GM12801 (cell line): Measurements from ENCODE around the gene SBNO1.

Experiments used
- TF ChIP-seq, protein P1 (sequence below): IDR thresholded peaks from one replicate; pipeline ENCODE4 v1.5.1; 2011; ENCODE audit warnings: control low read depth; ENCODE audit not compliant: insufficient read length; ENCODE audit errors: extremely low read depth

The SBNO1 gene

DNA sequence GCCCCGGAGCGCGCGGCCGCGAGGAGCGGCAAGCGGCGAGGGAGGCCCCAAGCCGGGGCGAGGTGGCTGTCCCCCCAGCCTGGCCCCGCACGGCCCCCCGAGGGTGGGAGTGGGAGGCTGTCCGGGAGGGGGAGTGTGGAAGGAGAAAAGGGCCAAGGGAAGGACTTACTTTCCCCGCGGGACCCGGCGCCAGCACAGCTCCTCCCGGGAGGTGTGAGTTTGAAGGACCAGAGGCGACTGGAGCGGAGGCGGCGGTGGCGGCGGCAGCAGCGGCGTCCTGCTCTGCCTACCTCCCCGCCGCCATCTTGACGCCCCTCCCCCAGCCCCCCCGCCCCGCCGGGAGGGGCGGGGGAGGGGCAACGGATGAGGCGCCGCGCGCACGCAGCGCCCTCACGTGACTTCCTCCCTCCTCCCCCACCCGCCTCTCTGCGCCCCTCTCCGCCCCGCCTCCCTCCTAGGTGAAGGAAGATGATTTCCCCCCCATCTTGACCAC lies at the start of gene SBNO1:
TSS of gene SBNO1 (minus strand) at position 316 of the 493 bp plus-strand sequence. CDS start 14,406 bp downstream, outside the sequence.
- TF ChIP-seq, protein P1, sequence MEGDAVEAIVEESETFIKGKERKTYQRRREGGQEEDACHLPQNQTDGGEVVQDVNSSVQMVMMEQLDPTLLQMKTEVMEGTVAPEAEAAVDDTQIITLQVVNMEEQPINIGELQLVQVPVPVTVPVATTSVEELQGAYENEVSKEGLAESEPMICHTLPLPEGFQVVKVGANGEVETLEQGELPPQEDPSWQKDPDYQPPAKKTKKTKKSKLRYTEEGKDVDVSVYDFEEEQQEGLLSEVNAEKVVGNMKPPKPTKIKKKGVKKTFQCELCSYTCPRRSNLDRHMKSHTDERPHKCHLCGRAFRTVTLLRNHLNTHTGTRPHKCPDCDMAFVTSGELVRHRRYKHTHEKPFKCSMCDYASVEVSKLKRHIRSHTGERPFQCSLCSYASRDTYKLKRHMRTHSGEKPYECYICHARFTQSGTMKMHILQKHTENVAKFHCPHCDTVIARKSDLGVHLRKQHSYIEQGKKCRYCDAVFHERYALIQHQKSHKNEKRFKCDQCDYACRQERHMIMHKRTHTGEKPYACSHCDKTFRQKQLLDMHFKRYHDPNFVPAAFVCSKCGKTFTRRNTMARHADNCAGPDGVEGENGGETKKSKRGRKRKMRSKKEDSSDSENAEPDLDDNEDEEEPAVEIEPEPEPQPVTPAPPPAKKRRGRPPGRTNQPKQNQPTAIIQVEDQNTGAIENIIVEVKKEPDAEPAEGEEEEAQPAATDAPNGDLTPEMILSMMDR: no peak

DNA sequence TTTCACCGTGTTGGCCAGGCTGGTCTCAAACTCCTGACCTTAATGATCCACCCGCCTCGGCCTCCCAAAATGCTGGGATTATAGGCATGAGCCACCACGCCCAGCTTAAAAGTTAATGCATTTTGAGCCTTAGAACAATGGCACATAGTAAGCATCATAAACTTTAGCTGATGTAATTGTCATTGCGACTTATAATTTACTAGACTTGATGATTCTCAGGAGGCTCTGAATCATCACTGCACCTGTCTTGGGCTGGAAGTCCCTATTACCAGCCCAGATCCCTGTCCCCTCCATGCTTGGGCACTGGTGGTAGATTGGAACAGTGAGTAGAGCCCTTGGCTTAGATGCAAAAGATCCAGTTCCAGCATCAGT lies 45.4 kb upstream of the SBNO1 start:
- TF ChIP-seq, protein P1: no peak

DNA sequence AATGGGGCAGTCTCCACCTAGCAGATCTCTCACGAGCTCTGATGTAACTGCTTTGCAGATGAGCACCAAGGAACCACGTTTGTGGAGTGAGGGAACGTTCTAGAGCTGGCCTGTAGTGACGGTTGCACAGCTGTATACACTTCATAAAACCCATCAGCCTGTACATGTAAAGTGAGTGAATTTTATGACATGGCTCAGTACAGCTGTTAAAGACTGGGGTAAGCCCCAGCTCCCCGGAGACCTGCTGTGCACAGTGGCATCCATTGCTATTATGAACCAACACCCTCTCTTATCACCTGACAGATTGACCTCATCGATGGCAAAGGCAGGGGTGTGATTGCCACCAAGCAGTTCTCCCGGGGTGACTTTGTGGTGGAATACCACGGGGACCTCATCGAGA lies 39.9 kb upstream of the SBNO1 start:
- TF ChIP-seq, protein P1: no peak

DNA sequence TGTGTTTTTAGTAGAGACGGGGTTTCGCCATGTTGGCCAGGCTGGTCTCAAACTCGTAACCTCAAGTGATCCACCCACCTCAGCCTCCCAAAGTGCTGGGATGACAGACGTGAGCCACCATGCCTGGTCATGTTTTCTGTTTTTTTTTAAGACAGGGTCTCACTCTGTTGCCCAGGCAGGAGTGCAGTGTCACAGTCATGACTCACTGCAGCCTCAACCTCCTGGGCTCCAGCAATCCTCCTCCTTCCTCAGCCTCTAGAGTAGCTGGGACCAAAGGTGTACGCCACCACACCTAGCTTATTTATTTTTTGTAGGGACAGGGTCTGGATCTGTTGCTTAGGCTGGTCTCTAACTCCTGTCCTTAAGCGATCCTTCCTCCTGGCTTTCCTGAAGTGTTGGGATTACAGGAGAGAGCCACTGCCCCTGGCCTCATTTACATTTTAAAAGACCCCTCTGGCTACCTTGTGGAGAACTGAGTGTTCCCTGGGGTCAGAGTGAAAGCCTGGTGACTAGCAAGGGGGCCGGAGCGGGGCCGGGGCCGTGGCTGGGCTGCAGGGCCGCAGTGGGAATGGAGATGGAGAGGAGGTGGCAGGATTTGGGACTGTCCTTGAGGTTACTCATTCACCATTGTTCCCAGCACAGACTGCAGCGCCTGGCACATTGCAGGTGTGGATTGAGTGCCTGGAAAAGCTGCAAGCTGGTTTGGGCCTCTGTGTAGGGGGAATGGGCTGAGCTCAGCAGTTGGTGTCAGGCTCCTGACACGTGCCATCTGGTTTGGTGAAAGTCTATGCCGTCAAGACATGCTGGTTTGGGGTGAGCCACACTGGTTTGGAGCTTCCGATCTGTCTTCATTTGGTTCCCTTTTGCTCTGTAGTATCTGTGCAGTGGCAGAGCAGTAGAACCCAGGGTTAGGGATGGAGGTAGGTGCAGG lies 37.4 kb upstream of the SBNO1 start:
- TF ChIP-seq, protein P1: no peak

DNA sequence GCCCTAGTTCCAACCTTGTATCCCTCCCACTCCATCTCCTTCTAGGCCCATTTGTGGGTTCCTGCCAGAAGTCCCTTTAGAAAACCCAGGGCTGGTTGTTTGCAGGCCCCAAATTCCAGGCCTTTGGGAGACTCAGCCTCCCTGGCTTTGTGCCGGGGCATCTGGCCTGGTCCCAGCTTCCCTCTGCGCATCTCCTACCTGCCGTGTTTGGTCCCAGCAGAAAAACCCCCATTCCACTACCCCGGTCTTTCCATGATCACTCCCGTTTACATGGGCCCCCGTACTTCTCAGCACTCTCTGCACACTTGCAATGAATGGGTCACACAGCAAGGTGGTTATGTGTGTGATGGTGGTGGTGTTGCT lies 34.6 kb upstream of the SBNO1 start:
- TF ChIP-seq, protein P1: no peak

DNA sequence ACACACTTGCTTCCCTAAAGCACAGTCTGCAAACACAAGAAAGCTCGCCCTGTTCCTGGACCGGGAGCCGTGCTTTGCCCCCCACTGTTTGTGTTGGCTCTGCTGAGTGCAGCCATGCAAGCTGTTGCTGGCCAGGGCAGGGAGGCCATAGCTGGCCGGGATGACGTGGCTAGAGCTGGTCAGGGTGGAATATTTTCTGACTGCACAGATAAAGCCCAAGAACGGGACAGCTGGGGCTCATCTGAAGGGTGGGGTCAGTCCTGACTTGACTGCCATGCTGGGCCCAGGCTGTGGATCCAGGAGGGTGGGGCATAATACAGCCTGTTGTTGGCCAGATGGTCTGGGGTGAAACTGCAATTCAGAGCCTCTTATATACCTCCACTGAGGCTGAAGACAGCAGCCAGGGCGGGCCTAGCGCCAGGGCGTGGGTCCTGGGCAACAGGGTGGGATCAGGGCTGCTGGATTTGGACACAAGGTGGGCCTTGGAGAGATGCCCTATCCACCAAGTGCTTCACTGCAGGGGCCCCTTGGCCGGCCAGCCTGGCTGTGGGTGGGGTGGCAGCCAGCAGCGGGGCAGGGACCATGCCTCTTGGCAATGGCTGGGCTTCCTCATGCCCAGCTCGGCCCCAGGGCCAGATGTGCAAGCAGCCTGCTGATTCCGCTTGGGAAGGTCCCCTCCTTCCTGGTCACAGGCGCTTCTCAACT lies 34.1 kb upstream of the SBNO1 start:
- TF ChIP-seq, protein P1: no peak

DNA sequence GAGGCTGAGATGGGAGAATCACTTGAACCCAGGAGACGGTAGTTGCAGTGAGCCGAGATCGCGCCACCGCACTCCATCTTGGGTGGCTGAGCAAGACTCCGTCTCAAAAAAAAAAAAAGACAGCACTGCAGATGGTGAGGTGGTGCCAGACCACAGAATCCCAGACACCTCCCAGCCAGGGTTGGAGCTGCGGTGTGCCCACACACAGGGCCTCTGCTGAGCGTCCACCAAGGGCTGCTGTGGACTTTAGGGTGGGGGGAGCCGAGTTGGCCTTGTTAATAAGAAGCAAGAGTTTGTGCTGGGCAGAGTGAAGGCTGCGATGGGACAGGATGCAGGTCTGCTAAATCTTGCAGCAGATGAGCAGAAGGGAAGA lies 33.5 kb upstream of the SBNO1 start:
- TF ChIP-seq, protein P1: no peak
